H1 (cell line): Measurements from ENCODE around the gene TMSB10. TPM values are rescaled to one million over a fixed set of nuclear protein-coding genes. Genes with fewer than 3 reads are reported as not detected.
A peak's percentile ranks its signal among the peaks of the same experiment; 100 is the strongest.

ENCODE experiments used
- BACH1 ChIP-seq: IDR thresholded peaks from 2 replicates; pipeline ENCODE4 v1.6.1; 2012; ENCODE audit warnings: low read length, improper control_type of control experiment
- BRCA1 ChIP-seq: IDR thresholded peaks from 2 replicates; pipeline ENCODE4 v1.6.1; 2012; ENCODE audit warnings: low read depth, low read length, improper control_type of control experiment
- KDM4A ChIP-seq: IDR thresholded peaks from one replicate; pipeline ENCODE4 v1.7.1; 2012; ENCODE audit warnings: low read depth, mild to moderate bottlenecking, moderate library complexity, low read length, inconsistent platforms; ENCODE audit not compliant: severe bottlenecking
- POU5F1 ChIP-seq: IDR thresholded peaks from 2 replicates; pipeline ENCODE4 v1.6.1; 2011; ENCODE audit warnings: low read depth, mild to moderate bottlenecking, low read length, moderate library complexity
- SIN3A ChIP-seq, 2 experiments: IDR thresholded peaks in 1 of 2; conservative IDR thresholded peaks in 1 of 2; 2 replicates each; pipeline ENCODE4 v1.6.1; 2011 to 2012; ENCODE audit warnings: low read length in 2 of 2, improper control_type of control experiment in 1 of 2, low read depth in 1 of 2, mild to moderate bottlenecking in 1 of 2
- SIRT6 ChIP-seq: IDR thresholded peaks from one replicate; pipeline ENCODE4 v1.7.1; 2012; ENCODE audit warnings: low read length, inconsistent platforms
- polyA plus RNA-seq, 7 experiments: library from polyadenylated mRNA; depleted of rRNA in 3 of 7; stranded (reverse) in 5 of 7; unstranded in 2 of 7; fragments of >200 nt in 5 of 7; fragments of 200-250 nt in 2 of 7; gene quantifications; 1 replicate in 5 of 7; 2 replicates in 1 of 7; 4 replicates in 1 of 7; pipeline versions ENCODE4 v1.2.1 to v1.2.3, GENCODE V29; 2011 to 2013; ENCODE audit warnings: missing spikeins in 2 of 7, mixed read lengths in 2 of 7
- total RNA-seq: library from RNA; stranded (reverse); fragmentation: NEBNext Ultra II Directional; extraction: Animal tissue kit (Norgen Biotek cat#: 25700); gene quantifications from 2 replicates; pipeline ENCODE4 v1.2.1, GENCODE V29; 2021

TMSB10 gene
- total and polyA plus RNA-seq, 2 of the 8 experiments (the other 6 are each of a cell fraction or from before 2014, with no cell fraction given): 593 to 1,075 TPM

GRCh38 chr2:84905181-84906107 lies at the start of gene TMSB10 (continued):
- TF ChIP-seq KDM4A: peak; percentile 52
- TF ChIP-seq SIRT6: no peak
- TF ChIP-seq SIN3A (conservative IDR thresholded peaks at IDR 0.05 in 1 of 2, IDR thresholded peaks at IDR 0.05 in 1 of 2; ENCODE audit: low read depth in 1 of 2, low read length in 2 of 2): peak in 1 of 2 experiments; percentile 19; a peak in 1 of 4 replicates
- no peak for TF ChIP-seq BRCA1
- TF ChIP-seq BACH1: 0 out of 2 replicates have a peak, but pooled peaks have one; percentile 2
- TF ChIP-seq POU5F1: no peak
